Stimulated activated CD8-positive, alpha-beta memory T cell treated with anti-CD3 and anti-CD28 coated beads, Interleukin-4, amount 100 ng/mL, for 24 hours (primary cell): ENCODE data around the gene PSMC3IP.
A peak's percentile ranks its signal among the peaks of the same experiment; 100 is the strongest.
"Not testable (repeated sequence)": the region's sequence is repeated elsewhere in the genome, so short reads cannot be mapped to it uniquely, and the experiment has no call there.

Experiments
- DNase-seq: peaks from one replicate; pipeline ENCODE4 v3.0.0-alpha.2; 2020; ENCODE audit warnings: low read depth

The PSMC3IP gene

DNA sequence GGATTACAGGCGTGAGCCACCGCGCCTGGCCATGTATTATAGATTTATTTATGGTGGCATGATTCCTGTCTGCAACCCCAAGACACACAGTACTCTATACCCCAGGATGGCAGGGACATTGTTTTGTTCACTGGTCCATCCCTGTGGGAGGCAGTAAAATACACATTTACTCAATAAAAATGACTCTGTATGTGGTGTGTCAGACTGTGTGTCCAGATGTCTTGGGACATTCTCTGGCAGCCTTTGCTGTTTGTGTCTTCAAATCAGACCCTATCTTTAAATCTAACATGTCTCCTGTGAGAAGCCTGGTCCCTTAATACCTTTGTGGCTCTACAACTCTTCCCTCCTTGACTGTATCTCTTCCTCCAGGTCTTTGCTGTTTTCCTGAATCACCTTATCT, 17.3 kb downstream of the PSMC3IP start:
- DNase-seq: no peak

DNA sequence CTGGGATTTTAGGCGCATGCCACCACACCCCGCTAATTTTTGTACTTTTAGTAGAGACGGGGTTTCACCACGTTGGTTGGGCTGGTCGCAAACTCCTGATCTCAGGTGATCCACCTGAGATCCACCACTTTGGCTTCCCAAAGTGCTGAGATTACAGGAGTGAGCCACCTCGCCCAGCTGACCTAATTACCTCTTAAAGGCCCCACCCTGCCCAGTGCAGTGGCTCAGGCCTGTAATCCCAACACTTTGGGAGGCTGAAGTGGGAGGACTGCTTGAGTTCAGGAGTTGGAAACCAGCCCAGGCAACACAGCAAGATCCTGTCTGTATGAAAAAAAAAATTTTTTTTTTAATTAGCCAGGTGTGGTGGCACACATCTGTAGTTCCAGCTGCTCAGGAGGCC, 18.5 kb downstream of the PSMC3IP start:
- no peak for DNase-seq

DNA sequence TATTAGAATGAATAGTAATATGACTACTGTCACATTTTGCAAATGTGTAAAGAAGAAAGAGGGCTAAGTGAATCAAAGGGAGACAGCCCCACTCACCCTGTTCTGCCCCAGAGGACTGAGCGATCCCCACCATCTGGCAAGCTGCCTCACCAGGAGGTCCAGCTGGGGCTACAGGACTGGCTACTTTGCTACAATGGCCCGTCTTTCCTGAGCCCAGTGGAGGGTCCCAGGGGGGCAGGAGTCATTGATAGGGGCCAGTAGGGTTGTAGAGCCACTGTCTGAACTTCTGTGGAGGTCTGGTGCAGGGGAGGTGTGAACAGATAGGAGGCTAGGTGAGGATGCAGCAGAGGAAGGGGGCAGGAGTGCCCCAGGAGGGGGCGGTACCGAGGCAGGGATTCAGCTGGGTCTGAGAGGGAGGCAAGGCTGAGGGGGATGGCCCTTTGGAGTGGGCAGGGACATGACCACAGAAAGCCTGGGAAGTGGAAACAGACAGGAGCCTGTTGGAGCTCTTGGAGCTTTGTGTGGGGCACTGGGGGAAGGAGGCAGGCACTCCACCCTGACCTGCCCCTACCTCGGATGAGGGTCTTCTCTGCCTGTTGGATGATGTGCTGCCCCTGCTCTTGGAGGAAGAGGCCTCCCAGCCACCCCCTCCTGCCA, 21.4 kb downstream of the PSMC3IP start:
- not testable (repeated sequence) for DNase-seq

DNA sequence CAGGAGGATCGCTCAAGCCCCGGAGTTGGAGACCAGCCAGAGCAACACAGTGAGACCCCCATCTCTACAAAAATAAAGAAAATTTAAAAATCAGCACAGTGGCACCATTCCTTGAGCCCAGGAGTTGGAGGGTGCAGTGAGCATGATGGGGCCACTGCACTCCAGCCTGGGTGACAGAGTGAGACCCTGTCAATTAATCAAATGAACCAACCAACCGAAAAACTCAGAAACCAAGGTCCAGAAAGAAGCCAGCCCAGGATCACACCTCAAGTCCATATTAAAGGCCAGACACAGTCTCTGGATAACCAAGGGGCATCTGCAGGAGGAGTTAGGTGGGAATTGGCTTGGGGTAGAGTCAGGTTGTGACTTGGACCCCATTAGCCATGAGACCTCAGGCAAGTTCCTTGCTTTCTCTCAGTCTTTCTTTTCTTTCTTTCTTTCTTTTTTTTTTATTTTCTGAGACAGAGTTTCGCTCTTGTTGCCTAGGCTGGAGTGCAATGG, 22.4 kb downstream of the PSMC3IP start:
- DNase-seq: no peak

DNA sequence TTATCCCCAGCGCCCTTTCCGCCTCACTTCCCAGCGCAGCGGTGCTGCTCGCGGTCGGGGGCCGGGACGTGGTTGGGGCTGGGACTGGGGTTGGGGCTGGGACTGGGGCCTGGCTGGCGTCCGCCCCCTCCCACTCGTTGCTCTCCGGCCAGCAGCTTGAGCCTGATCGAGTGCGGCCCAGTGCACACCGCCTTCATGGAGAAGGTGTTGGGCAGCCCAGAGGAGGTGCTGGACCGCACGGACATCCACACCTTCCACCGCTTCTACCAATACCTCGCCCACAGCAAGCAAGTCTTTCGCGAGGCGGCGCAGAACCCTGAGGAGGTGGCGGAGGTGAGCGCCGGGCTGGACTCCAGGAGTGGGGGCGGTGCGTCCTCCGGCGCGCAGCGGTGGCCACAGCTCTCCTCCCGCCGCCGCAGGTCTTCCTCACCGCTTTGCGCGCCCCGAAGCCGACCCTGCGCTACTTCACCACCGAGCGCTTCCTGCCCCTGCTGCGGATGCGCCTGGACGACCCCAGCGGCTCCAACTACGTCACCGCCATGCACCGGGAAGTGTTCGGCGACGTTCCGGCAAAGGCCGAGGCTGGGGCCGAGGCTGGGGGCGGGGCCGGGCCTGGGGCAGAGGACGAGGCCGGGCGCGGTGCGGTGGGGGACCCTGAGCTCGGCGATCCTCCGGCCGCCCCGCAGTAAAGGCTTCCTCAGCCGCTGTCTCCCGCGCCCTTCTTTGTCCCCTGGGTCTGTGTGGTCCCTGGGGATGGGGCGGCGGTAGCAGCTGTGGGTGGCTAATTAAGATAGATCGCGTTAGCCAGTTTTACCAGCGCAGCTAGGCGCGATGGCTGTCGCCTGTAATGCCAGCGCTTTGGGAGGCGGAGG, 23.0 kb downstream of the PSMC3IP start:
- DNase-seq: peak; percentile 70

DNA sequence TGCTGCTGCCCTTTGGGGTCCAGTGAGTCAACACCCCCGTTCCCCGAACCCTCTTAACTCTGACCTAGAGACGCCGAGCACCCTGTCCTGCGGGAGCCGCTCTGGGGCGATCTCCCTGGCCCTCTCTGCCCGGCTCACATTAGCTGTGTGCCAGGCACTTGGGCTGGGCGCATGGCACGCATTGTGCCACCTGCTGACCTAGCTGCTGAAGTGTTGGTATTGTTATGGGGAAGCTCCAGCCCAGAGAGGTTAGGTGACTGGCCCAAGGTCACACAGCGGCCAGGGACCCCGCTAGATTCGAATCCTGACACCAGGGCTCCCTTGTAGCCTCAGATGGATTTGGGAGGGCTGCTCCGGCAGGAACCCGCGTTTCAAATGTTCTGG, 23.7 kb downstream of the PSMC3IP start:
- no peak for DNase-seq

DNA sequence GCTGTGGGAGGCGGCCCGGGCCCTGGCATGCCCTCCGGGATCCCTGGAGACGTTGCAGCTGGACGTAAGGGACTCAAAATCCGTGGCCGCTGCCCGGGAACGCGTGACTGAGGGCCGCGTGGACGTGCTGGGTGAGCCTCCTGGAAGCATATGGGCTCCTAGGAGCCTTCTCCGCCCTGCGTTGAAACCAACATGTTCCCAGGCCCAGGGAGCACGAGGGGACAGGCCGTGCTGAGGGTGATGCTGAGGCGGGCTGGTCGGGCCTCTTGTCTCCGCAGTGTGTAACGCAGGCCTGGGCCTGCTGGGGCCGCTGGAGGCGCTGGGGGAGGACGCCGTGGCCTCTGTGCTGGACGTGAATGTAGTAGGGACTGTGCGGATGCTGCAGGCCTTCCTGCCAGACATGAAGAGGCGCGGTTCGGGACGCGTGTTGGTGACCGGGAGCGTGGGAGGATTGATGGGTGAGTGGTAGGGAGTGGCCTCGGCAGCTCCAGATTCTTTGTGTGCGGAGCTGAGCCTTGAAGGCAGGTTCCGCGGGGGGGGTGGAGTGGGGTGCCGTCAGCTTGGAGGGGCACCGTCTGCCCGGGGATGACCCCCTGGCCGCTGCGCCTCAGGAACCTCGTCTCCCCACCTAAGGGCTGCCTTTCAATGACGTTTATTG, 24.2 kb downstream of the PSMC3IP start:
- DNase-seq: no peak

DNA sequence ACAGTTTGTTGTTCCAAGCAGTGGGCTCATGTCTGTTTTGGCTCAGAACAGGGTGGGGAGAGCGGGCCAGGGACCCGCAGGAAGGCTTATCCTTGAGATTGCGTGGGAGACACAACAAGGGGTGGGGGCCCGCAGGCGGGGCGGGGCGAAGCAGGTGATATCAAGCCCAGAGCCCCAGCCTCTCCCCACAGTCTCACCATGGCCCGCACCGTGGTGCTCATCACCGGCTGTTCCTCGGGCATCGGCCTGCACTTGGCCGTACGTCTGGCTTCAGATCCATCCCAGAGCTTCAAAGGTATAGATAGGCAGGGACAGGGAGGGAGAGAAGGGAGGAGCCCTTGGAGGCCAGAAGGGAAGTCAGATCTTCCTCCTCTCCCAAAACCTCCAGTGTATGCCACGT, 24.8 kb downstream of the PSMC3IP start, which contains the start of gene HSD17B1:
Gene HSD17B1 (plus strand): TSS at position 188 of the 400 bp plus-strand sequence. CDS start 11 bp downstream, at position 199.
- DNase-seq: not testable (repeated sequence)

DNA sequence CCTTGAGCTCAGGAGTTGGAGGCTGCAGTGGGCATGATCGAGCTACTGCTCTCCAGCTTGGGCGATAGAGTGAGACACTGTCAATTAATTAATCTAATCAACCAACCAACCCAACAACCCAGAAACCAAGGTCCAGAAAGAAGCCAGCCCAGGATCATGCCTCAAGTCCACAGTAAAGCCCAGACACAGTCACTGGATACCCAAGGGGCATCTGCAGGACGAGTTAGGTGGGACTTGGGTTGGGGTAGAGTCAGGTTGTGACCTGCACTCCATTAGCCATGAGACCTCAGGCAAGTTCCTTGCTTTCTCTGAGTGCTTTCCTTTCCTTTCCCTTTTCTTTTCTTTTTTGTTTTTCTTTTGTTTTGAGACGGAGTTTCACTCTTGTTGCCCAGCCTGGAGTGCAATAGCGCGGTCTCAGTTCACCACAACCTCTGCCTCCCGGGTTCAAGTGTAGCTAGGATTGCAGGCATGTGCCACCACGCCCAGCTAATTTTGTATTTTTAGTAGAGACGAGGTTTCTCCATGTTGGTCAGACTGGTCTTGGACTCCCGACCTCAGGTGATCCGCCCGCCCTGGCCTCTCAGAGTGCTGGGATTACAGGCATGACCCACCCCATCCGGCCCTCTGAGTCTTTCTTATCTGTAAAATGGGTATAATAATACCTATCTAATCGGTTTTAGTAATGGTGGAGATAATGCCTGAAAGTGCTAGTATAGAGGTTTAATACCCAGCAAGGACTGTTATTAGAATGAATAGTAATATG, 28.4 kb downstream of the PSMC3IP start:
- DNase-seq: no peak

DNA sequence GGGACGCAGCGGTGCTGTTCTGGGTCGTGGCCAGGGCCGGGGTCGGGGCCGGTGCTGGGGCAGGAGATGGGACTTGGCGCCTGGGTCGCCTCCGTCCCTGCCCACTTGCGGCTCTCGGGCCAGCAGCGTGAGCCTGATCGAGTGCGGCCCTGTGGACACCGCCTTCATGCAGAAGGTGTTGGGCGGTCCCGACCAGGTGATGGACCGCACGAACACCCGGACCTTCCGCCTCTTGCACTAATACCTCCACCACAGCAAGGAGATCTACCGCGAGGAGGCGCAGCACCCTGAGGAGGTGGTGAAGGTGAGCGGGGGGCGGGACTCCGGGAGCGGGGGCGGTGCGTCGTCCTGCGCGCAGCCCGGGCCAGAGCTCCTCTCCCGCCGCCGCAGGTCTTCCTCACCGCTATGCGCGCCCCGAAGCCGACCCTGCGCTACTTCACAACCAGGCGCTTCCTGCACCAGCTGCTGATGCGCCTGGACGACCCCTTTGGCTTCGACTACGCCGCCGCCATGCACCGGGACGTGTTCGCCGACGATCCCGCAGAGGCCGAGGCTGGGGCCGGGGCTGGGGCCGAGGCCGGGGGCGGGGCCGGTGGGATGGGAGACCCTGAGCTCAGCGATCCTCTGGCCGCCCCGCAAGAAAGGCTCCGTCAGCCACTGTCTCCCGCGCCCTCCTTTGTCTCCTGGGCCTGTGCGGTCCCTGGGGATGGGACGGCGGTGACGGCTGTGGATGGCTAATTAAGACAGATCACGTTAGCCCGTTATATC, 29.3 kb downstream of the PSMC3IP start:
- peak; percentile 72 for DNase-seq

DNA sequence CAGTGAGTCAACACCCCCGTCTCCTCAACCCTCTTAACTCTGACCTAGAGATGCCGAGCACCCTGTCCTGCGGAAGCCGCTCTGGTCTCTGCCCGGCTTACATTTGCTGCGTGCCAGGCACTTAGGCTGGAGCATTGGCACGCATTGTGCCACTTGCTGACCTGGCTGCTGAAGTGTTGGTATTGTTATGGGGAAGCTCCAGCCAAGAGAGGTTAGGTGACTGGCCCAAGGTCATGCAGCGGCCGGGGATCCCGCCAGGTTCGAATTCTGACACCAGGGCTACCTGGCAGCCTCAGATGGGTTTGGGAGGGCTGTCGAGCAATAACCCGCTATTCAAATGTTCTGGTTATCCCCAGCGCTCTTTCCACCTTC, 29.8 kb downstream of the PSMC3IP start:
- DNase-seq: no peak

DNA sequence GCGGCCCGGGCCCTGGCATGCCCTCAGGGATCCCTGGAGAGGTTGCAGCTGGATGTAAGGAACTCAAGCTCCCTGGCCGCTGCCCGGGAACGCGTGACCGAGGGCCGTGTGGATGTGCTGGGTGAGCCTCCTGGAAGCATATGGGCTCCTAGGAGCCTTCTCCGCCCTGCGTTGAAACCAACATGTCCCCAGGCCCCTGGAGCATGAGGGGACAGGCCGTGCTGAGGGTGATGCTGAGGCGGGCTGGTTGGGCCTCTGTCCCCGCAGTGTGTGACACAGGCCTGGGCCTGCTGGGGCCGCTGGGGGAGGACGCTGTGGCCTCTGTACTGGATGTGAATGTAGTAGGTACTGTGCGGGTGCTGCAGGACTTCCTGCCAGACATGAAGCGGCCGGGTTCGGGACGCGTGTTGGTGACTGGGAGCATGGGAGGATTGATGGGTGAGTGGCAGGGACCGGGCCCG, 30.5 kb downstream of the PSMC3IP start:
- no peak for DNase-seq

DNA sequence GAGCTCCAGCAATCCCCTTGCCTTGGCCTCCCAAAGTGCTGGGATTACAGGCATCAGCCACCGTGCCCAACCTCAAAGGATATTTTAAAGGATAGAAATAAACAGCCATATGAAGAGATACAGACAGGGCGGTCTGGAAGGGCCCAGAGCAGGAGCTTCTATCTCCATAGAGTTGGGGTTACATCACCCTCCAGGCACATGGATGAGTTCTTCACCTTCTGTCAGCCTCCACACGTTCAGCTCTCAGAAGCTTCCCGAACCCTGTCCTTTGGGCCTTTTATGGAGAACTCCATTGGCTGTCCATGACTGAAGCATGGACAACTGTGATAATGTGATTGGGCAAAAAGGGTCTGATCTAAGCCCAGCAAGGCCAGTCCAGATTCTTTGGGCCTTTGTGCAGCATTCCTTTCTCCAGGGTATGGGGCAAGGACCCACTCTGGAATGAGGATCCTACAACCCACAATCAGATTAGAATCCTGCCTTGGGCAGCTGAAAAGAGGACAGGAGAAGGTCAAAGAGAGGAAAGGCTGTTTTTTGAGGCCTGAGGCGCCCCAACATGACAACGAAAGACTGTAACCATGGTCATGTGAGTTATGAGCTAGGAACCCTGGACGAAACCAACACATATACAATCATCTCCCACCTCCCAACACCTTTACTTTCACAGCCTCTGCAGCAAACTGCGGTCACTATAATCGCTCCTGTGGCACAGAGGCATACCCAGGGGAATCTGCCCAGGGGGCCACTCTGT, 31.6 kb downstream of the PSMC3IP start:
- DNase-seq: not testable (repeated sequence)

DNA sequence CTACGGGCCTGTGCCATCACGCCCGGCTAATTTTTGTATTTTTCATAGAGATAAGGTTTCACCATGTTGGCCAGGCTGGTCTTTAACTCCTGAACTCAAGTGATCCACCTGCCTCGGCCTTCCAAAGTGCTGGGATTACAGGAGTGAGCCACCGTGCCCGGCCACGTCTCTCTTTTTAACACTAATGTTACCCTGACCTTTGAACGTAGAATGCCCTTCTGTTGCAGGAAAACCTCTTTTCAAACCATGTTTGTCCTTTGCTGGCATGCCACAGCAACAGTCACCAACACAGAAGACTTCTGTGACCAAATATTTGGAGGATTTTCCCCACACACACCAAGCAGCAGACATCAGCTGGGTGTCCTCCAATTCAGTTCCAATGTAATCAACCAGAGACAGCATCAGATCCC, 32.6 kb downstream of the PSMC3IP start:
- no peak for DNase-seq

DNA sequence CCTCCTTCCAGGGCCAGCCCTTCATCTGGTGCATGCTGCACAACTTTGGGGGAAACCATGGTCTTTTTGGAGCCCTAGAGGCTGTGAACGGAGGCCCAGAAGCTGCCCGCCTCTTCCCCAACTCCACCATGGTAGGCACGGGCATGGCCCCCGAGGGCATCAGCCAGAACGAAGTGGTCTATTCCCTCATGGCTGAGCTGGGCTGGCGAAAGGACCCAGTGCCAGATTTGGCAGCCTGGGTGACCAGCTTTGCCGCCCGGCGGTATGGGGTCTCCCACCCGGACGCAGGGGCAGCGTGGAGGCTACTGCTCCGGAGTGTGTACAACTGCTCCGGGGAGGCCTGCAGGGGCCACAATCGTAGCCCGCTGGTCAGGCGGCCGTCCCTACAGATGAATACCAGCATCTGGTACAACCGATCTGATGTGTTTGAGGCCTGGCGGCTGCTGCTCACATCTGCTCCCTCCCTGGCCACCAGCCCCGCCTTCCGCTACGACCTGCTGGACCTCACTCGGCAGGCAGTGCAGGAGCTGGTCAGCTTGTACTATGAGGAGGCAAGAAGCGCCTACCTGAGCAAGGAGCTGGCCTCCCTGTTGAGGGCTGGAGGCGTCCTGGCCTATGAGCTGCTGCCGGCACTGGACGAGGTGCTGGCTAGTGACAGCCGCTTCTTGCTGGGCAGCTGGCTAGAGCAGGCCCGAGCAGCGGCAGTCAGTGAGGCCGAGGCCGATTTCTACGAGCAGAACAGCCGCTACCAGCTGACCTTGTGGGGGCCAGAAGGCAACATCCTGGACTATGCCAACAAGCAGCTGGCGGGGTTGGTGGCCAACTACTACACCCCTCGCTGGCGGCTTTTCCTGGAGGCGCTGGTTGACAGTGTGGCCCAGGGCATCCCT, 34.1 kb downstream of the PSMC3IP start:
- DNase-seq: no peak

DNA sequence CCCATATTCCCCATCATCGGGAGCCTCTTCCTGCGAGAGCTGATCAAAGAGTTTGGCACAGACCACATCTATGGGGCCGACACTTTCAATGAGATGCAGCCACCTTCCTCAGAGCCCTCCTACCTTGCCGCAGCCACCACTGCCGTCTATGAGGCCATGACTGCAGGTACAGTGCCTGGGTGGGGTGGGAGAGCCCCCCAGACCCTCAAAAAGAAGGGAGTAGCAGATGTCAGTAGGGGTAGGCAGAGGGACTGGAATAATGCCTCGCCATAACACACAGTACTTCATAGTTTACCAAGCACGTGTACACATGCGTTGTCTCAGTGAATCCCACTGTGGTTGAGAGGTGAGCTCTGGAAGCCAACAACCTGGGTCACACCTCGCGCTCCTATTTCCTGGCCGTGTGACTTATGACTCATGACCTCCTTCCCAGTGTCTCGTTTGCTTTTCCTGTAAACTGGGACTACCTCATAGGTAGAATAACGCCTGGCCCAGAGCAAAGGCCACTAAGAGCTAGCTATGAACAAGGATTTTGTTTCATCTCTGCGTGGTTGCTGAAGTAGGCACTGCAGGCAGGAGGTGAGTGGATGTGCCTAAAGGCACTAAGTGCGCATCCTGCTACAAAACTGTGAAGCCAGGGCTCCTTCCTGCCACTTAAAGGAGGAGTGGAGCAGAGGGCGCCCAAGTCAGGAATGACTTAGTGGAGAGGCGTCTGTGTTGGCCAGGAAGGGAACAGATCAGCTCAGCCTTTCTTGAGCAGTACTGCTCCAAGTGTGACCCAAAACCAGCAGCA, 36.3 kb downstream of the PSMC3IP start:
- DNase-seq: no peak

DNA sequence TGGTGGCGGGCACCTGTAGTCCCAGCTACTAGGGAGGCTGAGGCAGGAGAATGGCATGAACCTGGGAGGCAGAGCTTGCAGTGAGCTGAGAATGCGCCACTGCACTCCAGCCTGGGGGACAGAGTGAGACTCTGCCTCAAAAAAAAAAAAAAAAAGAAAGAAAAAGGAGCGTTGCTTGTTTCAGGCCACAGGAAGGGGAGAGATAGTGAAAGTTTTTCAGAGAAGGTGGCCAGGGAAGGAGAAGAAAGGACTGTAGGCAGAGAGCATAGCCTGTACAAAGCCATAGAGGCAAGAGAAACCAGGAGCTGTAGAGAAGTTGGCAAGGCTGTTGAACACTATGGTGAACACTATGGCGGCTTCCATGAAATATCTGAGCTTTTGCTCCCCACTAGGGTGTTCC, 37.0 kb downstream of the PSMC3IP start:
- DNase-seq: not testable (repeated sequence)

DNA sequence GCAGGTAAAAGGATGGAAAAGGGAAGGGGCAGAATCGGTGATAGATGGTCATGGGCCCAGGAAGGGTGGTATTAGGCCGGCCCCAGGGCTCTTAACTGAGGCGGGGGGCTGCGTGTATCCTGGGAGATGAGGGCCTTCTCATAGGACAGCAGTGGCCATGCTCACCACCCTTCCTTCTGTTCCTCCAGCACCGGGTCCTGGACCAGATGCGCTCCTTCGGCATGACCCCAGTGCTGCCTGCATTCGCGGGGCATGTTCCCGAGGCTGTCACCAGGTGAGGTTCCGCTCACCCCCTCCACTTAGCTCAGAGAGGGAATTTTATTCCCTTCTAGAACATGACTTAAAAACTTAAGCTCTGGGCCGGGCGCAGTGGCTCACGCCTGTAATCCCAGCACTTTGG, 39.0 kb downstream of the PSMC3IP start:
- DNase-seq: no peak
